C4-2B (cell line): ENCODE results near the gene TSSK3.

Experiments
- ZFX ChIP-seq: fragments of 450-650 bp; IDR thresholded peaks from 2 replicates; pipeline ENCODE4 v1.6.1; 2017
- TF ChIP-seq, protein P1 (sequence below): fragments of 450-650 bp; conservative IDR thresholded peaks from 2 replicates; pipeline ENCODE4 v1.5.1; 2017; ENCODE audit warnings: mild to moderate bottlenecking

DNA sequence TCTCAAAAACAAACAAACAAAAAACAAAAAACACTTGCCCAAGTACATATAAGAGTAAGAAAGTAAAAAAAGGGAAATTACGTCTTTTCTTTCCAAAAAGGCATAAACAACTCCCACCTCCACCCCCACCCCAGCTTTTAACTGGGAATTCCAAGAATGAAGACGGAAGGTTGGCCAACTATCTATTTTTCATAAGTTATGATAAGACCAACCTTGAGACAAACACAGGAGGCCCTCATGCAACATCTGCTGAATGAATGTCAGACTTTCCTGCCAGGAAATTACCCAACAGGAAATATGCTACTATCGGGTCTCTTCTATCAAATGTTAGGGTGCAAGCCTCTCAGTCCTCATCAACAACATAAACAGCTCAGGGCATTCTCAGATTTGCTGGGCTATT, 30.0 kb downstream of the TSSK3 start:
- TF ChIP-seq, protein P1, sequence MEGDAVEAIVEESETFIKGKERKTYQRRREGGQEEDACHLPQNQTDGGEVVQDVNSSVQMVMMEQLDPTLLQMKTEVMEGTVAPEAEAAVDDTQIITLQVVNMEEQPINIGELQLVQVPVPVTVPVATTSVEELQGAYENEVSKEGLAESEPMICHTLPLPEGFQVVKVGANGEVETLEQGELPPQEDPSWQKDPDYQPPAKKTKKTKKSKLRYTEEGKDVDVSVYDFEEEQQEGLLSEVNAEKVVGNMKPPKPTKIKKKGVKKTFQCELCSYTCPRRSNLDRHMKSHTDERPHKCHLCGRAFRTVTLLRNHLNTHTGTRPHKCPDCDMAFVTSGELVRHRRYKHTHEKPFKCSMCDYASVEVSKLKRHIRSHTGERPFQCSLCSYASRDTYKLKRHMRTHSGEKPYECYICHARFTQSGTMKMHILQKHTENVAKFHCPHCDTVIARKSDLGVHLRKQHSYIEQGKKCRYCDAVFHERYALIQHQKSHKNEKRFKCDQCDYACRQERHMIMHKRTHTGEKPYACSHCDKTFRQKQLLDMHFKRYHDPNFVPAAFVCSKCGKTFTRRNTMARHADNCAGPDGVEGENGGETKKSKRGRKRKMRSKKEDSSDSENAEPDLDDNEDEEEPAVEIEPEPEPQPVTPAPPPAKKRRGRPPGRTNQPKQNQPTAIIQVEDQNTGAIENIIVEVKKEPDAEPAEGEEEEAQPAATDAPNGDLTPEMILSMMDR = no peak
- no peak for TF ChIP-seq ZFX
